IPS-15b (cell line): Measurements from ENCODE around the gene FN3K.

Source experiments
- H3K27me3 ChIP-seq: one replicate; pipeline ENCODE4 v1.6.1; 2013; ENCODE audit warnings: low read length; ENCODE audit not compliant: control insufficient read depth, insufficient read depth
- H3K36me3 ChIP-seq: one replicate; pipeline ENCODE4 v1.6.1; 2013; ENCODE audit warnings: low read length; ENCODE audit not compliant: control insufficient read depth, insufficient read depth
- H3K4me1 ChIP-seq: one replicate; pipeline ENCODE4 v1.6.1; 2013; ENCODE audit warnings: mild to moderate bottlenecking, low read length; ENCODE audit not compliant: control insufficient read depth, insufficient read depth
- H3K4me3 ChIP-seq: one replicate; pipeline ENCODE4 v1.5.1; 2013; ENCODE audit warnings: low read depth, low read length
- H3K9ac ChIP-seq: one replicate; pipeline ENCODE4 v1.6.1; 2013; ENCODE audit warnings: low read depth, mild to moderate bottlenecking, low read length
- H3K9me3 ChIP-seq: one replicate; pipeline ENCODE4 v1.6.1; 2013; ENCODE audit warnings: mild to moderate bottlenecking, low read length; ENCODE audit not compliant: control insufficient read depth, insufficient read depth

The FN3K gene

DNA sequence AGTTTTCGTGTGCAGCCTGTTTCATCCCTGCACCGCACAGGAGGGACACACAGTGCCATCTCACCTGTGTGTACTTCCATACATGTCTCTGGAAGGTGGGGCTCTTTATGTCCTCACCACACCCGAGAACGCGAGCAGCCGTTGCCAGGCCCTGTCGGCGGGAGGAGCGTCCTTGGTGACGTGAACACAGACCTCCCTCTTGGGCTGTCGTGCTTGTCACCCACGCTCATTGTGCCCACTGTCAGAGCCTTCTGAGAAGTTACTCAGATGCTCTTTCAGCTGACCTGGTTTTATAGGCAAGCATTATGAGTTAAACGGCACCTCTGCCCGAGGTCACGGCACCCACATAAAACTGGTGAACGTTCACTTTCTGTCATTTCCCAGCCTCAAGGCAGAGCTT lies 64.2 kb downstream of the FN3K start:
- Histone ChIP-seq H3K27me3 (no peaks in the 10 kb centered on the region), H3K4me3 (no peak overlapping the region), H3K36me3 (peaks cover 38% of the 10 kb centered on the region), H3K4me1 (no peaks in the 10 kb centered on the region), H3K9me3 (no peaks in the 10 kb centered on the region), H3K9ac (no peak overlapping the region)
